ENCODE measurements around the gene XAGE1A.
"Not testable (repeated sequence)": the region's sequence is repeated elsewhere in the genome, so short reads cannot be mapped to it uniquely, and the experiment has no call there.

DNA sequence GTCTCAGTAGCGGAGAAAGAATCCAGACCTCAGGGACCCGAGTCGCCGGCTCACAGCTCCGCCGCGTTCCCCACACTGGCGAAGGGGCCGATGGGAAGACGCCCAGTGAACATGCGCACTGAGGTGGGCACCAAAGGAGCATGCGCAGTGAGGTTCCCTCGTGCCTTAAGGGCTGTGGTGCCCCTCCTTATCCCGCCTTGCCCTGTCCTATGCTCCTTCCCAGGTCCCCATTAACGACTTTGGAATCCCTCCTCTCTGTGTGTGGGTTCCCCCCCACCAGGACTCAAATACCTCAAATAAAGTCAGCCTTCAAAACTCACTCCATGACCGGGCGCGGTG lies 21.3 kb downstream of the XAGE1A start, which contains the start of gene XAGE1B:
- not testable (repeated sequence) for TF ChIP-seq SP1 (IDR thresholded peaks at IDR 0.05); FOXA1 (IDR thresholded peaks at IDR 0.05); LEF1 (IDR thresholded peaks at IDR 0.05; ENCODE audit: borderline replicate concordance); FOXM1 (IDR thresholded peaks at IDR 0.05; ENCODE audit: borderline replicate concordance); NFRKB (IDR thresholded peaks at IDR 0.05); SUZ12 (IDR thresholded peaks at IDR 0.05); ELF4 (IDR thresholded peaks at IDR 0.05); ZNF384 (IDR thresholded peaks at IDR 0.05); TARDBP (IDR thresholded peaks at IDR 0.05); ARNT (IDR thresholded peaks at IDR 0.05); HDGF (IDR thresholded peaks at IDR 0.05; ENCODE audit: borderline replicate concordance); BHLHE40 (IDR thresholded peaks at IDR 0.05; ENCODE audit: borderline replicate concordance); CTBP1 (IDR thresholded peaks at IDR 0.05; ENCODE audit: borderline replicate concordance)
- TF ChIP-seq, protein P1, sequence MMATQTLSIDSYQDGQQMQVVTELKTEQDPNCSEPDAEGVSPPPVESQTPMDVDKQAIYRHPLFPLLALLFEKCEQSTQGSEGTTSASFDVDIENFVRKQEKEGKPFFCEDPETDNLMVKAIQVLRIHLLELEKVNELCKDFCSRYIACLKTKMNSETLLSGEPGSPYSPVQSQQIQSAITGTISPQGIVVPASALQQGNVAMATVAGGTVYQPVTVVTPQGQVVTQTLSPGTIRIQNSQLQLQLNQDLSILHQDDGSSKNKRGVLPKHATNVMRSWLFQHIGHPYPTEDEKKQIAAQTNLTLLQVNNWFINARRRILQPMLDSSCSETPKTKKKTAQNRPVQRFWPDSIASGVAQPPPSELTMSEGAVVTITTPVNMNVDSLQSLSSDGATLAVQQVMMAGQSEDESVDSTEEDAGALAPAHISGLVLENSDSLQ (IDR thresholded peaks at IDR 0.05), result not testable (repeated sequence)

Measured in HEK293T (cell line).